Esophagus squamous epithelium (tissue), 5 donors: Measurements from ENCODE around the gene CHAF1B. TPM values are rescaled to one million over a fixed set of nuclear protein-coding genes. Genes with fewer than 3 reads are reported as not detected.
"Not testable (repeated sequence)": the region's sequence is repeated elsewhere in the genome, so short reads cannot be mapped to it uniquely, and the experiment has no call there.

Experiments
- DNase-seq: peaks from one replicate; lab custom pipeline; 2025; lab: John Stamatoyannopoulos, UW
- H3K27ac ChIP-seq, 4 donors: fragments of 200-600 bp; sonication (generic); one replicate each; pipeline ENCODE4 v1.5.1; 2016 to 2019; ENCODE audit warnings: mild to moderate bottlenecking in 1 of 4
- H3K27me3 ChIP-seq, 4 donors: fragments of 200-600 bp; sonication (generic); 1 replicate in 3 of 4; 2 replicates in 1 of 4; pipeline versions ENCODE4 v1.5.1 to v1.6.0; 2017 to 2021; ENCODE audit warnings: antibody characterized with exemption in 1 of 4
- H3K36me3 ChIP-seq, 3 donors: fragments of 200-600 bp; sonication (generic); one replicate each; pipeline ENCODE4 v1.5.1; 2016 to 2019
- H3K4me1 ChIP-seq, 3 donors: fragments of 200-600 bp; sonication (generic); one replicate each; pipeline ENCODE4 v1.5.1; 2017 to 2019
- H3K4me3 ChIP-seq, 4 donors: fragments of 200-600 bp; sonication (generic); 1 replicate in 3 of 4; 2 replicates in 1 of 4; pipeline ENCODE4 v1.5.1; 2016 to 2019; ENCODE audit warnings: mild to moderate bottlenecking in 2 of 4, moderate library complexity in 1 of 4
- H3K9me3 ChIP-seq, 3 donors: fragments of 200-600 bp; sonication (generic); one replicate each; pipeline ENCODE4 v1.5.1; 2016 to 2019
- CTCF ChIP-seq, 6 experiments: fragments of 450-650 bp in 4 of 6; fragments of 200-600 bp in 2 of 6; sonication (generic) in 2 of 6; IDR thresholded peaks; one replicate each; pipeline ENCODE4 v1.5.1; 2016 to 2019; ENCODE audit warnings: antibody characterized with exemption in 6 of 6, mild to moderate bottlenecking in 4 of 6, moderate library complexity in 4 of 6
- POLR2A ChIP-seq, 4 donors: fragments of 450-650 bp; IDR thresholded peaks; one replicate each; pipeline ENCODE4 v1.6.1; 2017; ENCODE audit warnings: antibody characterized with exemption in 4 of 4, mild to moderate bottlenecking in 4 of 4, moderate library complexity in 3 of 4
- WGBS, 2 donors: methylation state at CpG; one replicate each; pipeline ENCODE4 v1.1.5; 2018; 5-methylcytosine and 5-hydroxymethylcytosine counted together
- intact Hi-C: fragments of 100-400 bp; cut with DNase I; formaldehyde crosslinking; loops from one replicate; pipeline ENCODE4 v1.15.0; 2022
- total RNA-seq, 4 donors: library from RNA; depleted of rRNA; stranded (reverse); fragments of >200 nt; gene quantifications; one replicate each; pipeline ENCODE4 v1.1.0, GENCODE V29; 2016
- donor health status: DM: yes; HTN: yes; CAD: no.

CHAF1B gene
- total RNA-seq: 1 to 10 TPM; 2.4 to 6.6 (median 4.3) TPM

- no peak for DNase-seq
- TF ChIP-seq CTCF (IDR thresholded peaks at IDR 0.05) (no peak), POLR2A (IDR thresholded peaks at IDR 0.05) (peak in 3 of 4 donors; percentile 7 to 69 (median 49))
- intact Hi-C loops: no loop called here
- H3K4me3 ChIP-seq: peak within 1 kb of the TSS; percentile 63 to 86 (median 79)
- no peaks in the 10 kb centered on the region for H3K27me3 ChIP-seq
- H3K27ac ChIP-seq: peak within 1 kb of the TSS; percentile 60 to 87 (median 82)
- WGBS, 2 donors: 5 to 12% methylated on average over 5 to 6 of the region's 77 CpGs
- no peaks in the 10 kb centered on the region for H3K36me3 ChIP-seq
- peaks cover 0 to 41% (median 7%) of the 10 kb centered on the region in 3 donors for H3K4me1 ChIP-seq
- no peaks in the 10 kb centered on the region for H3K9me3 ChIP-seq
Observed at GRCh38 chr21:36385233-36386030, at the start of gene CHAF1B. Gene CHAF1B, plus strand, starts transcription at chr21:36385392. Its CDS starts 745 bp downstream, at chr21:36386137.

DNA sequence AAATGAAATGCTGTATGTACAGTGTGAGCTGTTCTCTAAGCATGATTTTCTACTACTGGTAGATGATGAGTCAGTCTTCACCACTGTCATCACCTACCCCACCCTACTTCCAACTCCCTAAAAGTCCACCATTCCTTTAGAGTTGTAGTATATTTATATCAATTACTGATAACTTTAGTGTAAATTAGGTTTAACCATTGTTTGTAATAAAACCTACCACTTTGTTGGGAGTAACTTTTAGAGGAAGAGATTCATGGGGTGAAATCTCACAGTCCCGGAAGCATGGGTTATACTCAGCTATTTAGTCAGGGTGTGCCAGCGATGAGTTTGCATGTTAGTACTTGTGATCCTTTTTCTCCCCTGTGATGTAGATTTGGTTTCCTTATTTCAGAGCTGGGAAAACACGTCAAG is 48.1 kb upstream of the CHAF1B start:
- Histone ChIP-seq H3K9me3 (no peaks in the 10 kb centered on the region), H3K36me3 (peaks cover 8 to 89% (median 13%) of the 10 kb centered on the region in 3 donors), H3K4me3 (no peak overlapping the region), H3K27ac (peak overlapping the region; percentile 71 to 91 (median 82)), H3K27me3 (no peaks in the 10 kb centered on the region), H3K4me1 (peaks cover 0 to 51% (median 15%) of the 10 kb centered on the region in 3 donors)
- no peak for DNase-seq
- TF ChIP-seq CTCF (IDR thresholded peaks at IDR 0.05) (no peak), POLR2A (IDR thresholded peaks at IDR 0.05) (no peak)
- intact Hi-C loops: no loop called here
- WGBS, 2 donors: 22 to 57% methylated on average over 3 of the region's 3 CpGs

GRCh38 chr21:36338975-36339374 is 46.2 kb upstream of the CHAF1B start:
- intact Hi-C loops: no loop called here
- Histone ChIP-seq H3K4me1 (peaks cover 0 to 32% (median 9%) of the 10 kb centered on the region in 3 donors), H3K27ac (peak overlapping the region in 1 of 4 donors; percentile 84), H3K9me3 (no peaks in the 10 kb centered on the region), H3K36me3 (peaks cover 14 to 97% (median 19%) of the 10 kb centered on the region in 3 donors), H3K4me3 (no peak overlapping the region), H3K27me3 (no peaks in the 10 kb centered on the region)
- TF ChIP-seq POLR2A (IDR thresholded peaks at IDR 0.05) (no peak), CTCF (IDR thresholded peaks at IDR 0.05) (no peak)
- no peak for DNase-seq
- WGBS, 2 donors: 95 to 96% methylated on average over 7 to 10 of the region's 10 CpGs

DNA sequence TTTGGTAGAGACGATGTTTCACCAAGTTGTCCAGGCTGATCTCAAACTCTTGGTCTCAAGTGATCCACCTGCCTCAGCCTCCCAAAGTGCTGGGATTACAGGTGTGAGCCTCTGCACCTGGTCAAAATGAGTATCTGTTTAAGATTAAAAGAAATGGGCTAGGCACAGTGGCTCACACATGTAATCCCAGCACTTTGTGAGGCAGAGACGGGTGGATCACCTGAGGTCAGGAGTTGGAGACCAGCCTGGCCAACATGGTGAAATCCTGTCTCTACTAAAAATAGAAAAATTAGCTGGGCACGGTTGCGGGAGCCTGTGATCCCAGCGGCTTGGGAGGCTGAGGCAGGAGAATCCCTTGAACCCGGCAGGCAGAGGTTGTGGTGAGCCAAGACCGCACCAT is 42.6 kb upstream of the CHAF1B start:
- H3K4me3 ChIP-seq, H3K27ac ChIP-seq, H3K9me3 ChIP-seq, H3K27me3 ChIP-seq, intact Hi-C loops, DNase-seq, H3K4me1 ChIP-seq: not testable (repeated sequence)
- 88 to 96% methylated on average over 5 to 6 of the region's 7 CpGs for WGBS, 2 donors
- H3K36me3 ChIP-seq: peaks cover 31 to 100% (median 43%) of the 10 kb centered on the region in 3 donors

DNA sequence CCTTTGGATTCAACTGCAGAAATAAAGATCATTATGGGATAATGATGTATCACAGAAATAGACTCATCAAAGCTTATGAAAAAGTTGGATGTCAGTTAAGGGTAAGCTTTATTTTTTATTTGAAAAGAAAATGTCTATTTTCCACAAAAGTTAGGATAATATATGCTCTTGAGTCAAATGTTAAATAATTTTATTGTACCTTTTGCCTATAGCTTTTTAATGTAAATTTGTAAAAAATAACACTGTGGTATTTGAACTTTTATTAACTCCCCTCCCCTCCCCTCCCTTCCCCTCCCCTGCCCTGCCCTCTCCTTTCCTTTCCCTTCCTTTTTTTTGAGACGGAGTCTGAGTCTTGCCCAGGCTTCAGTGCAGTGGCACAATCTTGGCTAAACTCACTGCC is 40.3 kb upstream of the CHAF1B start:
- intact Hi-C loops: no loop called here
- H3K36me3 ChIP-seq: peaks cover 38 to 100% (median 59%) of the 10 kb centered on the region in 3 donors

More for the DNA sequence above, 40.3 kb upstream of the CHAF1B start:
- DNase-seq: no peak
- Histone ChIP-seq H3K27ac (no peak overlapping the region), H3K9me3 (no peaks in the 10 kb centered on the region), H3K4me3 (no peak overlapping the region), H3K27me3 (no peaks in the 10 kb centered on the region), H3K4me1 (no peaks in the 10 kb centered on the region)
- WGBS, 2 donors: 71 to 91% methylated on average over 1 of the region's 1 CpG
- TF ChIP-seq POLR2A (IDR thresholded peaks at IDR 0.05) (no peak), CTCF (IDR thresholded peaks at IDR 0.05) (no peak)
